Measurements from ENCODE around the gene DCBLD2. TPM values are rescaled to one million over a fixed set of nuclear protein-coding genes. Genes with fewer than 3 reads are reported as not detected.

The DCBLD2 gene
- total RNA-seq, 3 donors from 2014 or later (not counting 1 experiment from before 2014, with no cell fraction given), result 0.66 to 0.99 (median 0.90) TPM

- intact Hi-C loops (cut with micrococcal nuclease), result no loop called here
- TF ChIP-seq, protein P1, sequence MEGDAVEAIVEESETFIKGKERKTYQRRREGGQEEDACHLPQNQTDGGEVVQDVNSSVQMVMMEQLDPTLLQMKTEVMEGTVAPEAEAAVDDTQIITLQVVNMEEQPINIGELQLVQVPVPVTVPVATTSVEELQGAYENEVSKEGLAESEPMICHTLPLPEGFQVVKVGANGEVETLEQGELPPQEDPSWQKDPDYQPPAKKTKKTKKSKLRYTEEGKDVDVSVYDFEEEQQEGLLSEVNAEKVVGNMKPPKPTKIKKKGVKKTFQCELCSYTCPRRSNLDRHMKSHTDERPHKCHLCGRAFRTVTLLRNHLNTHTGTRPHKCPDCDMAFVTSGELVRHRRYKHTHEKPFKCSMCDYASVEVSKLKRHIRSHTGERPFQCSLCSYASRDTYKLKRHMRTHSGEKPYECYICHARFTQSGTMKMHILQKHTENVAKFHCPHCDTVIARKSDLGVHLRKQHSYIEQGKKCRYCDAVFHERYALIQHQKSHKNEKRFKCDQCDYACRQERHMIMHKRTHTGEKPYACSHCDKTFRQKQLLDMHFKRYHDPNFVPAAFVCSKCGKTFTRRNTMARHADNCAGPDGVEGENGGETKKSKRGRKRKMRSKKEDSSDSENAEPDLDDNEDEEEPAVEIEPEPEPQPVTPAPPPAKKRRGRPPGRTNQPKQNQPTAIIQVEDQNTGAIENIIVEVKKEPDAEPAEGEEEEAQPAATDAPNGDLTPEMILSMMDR (IDR thresholded peaks at IDR 0.05), result no peak
- ATAC-seq (no peak), DNase-seq (no peak)
- Histone ChIP-seq H3K4me3 (ENCODE audit: low read length) (no peak overlapping the region), H3K4me1 (ENCODE audit: control insufficient read depth, insufficient read depth, low read length) (no peaks in the 10 kb centered on the region), H3K36me3 (ENCODE audit: control insufficient read depth, insufficient read depth, low read length) (no peaks in the 10 kb centered on the region), H3K27ac (ENCODE audit: low read length) (no peak overlapping the region), H3K9me3 (ENCODE audit: control insufficient read depth, insufficient read depth, low read length) (no peaks in the 10 kb centered on the region), H3K27me3 (ENCODE audit: control insufficient read depth, insufficient read depth, low read length) (no peaks in the 10 kb centered on the region)
- no peak overlapping the region for H3K4me3 Mint-ChIP-seq
- no peaks in the 10 kb centered on the region for H3K36me3 Mint-ChIP-seq
- WGBS (ENCODE audit: insufficient coverage), result 89% methylated on average over 8 of the region's 8 CpGs
- H3K4me1 Mint-ChIP-seq, result no peaks in the 10 kb centered on the region
- H3K27ac Mint-ChIP-seq, result no peak overlapping the region
- peaks cover 3 to 5% of the 10 kb centered on the region in 2 donors for H3K27me3 Mint-ChIP-seq (ENCODE audit: low read depth in 2 of 2)
- no peaks in the 10 kb centered on the region for H3K9me3 Mint-ChIP-seq
These were observed 118.5 kb downstream of the DCBLD2 start for GRCh38 chr3:98782824-98783500.

DNA sequence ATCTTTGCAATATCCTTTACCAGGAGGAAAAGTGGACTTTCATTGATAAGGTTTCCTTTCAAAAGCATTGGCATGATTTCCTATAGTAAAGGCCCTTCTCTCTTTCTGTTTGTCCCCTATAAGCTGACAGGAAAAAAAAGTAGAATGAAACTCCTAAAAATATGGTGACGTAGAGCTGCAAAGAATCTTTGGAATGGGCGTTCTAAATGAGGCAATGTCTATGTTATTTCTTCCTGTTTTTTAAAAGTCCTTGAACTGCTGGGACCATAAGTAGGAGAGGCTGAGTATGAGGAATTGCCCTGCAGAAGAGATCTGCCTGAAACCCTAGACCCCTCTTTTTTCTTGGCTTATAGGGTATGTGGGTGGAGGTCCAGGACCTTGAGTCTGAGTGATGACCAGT lies 121.2 kb downstream of the DCBLD2 start:
- Histone ChIP-seq H3K4me3 (ENCODE audit: low read length) (no peak overlapping the region), H3K36me3 (ENCODE audit: control insufficient read depth, insufficient read depth, low read length) (no peaks in the 10 kb centered on the region), H3K4me1 (ENCODE audit: control insufficient read depth, insufficient read depth, low read length) (no peaks in the 10 kb centered on the region), H3K9me3 (ENCODE audit: control insufficient read depth, insufficient read depth, low read length) (no peaks in the 10 kb centered on the region), H3K27me3 (ENCODE audit: control insufficient read depth, insufficient read depth, low read length) (no peaks in the 10 kb centered on the region), H3K27ac (ENCODE audit: low read length) (no peak overlapping the region)
- Mint-ChIP-seq H3K4me1 (no peaks in the 10 kb centered on the region), H3K27ac (no peak overlapping the region), H3K36me3 (no peaks in the 10 kb centered on the region), H3K27me3 (ENCODE audit: low read depth in 2 of 2) (peaks cover 5 to 11% of the 10 kb centered on the region in 2 donors), H3K9me3 (no peaks in the 10 kb centered on the region), H3K4me3 (no peak overlapping the region)
- TF ChIP-seq, protein P1 (IDR thresholded peaks at IDR 0.05), result no peak
- DNase-seq (no peak), ATAC-seq (no peak)
- WGBS (ENCODE audit: insufficient coverage), result 97% methylated on average over 2 of the region's 2 CpGs
- intact Hi-C loops (cut with micrococcal nuclease), result no loop called here

DNA sequence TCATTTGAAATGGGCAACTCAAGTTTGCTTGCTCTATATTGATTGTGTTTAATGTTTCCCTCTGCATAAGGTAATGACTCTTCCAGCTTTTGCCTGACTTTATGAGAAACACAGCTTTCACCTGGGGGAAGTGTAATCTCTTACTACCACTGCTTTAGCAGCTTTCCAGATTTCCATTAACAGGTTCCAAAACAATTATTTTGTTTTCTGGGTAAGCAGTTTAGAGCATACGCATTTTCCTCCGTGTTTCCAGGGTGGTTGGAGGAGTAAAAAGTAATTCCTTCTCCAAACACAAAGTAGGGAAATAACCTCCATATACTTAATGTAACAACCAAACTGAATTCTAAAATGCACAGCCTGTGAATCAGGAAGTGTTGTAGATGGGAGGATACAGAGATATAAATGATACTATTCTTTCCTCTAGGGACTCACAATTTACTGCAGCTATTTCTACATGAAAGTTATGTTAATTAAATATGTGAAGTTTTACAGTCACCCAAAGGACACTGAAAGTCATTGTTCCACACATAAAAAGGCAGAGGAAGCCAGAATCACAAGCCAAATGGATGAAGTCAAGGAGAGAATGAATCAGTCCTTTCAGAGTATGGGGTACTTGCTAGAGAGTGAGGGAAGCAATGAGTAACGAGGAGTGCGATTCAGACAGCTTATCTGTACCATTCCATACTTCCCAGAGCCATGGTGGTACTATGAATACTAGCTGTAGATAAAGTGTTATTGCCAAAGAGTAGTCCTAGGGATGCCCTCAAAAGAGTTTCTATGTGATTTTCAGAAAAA lies 121.8 kb downstream of the DCBLD2 start:
- WGBS (ENCODE audit: insufficient coverage), result no CpG with 5 or more reads among the region's 4 CpGs
- Histone ChIP-seq H3K4me1 (ENCODE audit: control insufficient read depth, insufficient read depth, low read length) (no peaks in the 10 kb centered on the region), H3K4me3 (ENCODE audit: low read length) (no peak overlapping the region), H3K9me3 (ENCODE audit: control insufficient read depth, insufficient read depth, low read length) (no peaks in the 10 kb centered on the region), H3K27me3 (ENCODE audit: control insufficient read depth, insufficient read depth, low read length) (no peaks in the 10 kb centered on the region), H3K36me3 (ENCODE audit: control insufficient read depth, insufficient read depth, low read length) (no peaks in the 10 kb centered on the region), H3K27ac (ENCODE audit: low read length) (no peak overlapping the region)
- peaks cover 5 to 11% of the 10 kb centered on the region in 2 donors for H3K27me3 Mint-ChIP-seq (ENCODE audit: low read depth in 2 of 2)
- intact Hi-C loops (cut with micrococcal nuclease), result no loop called here
- no peaks in the 10 kb centered on the region for H3K36me3 Mint-ChIP-seq
- DNase-seq (no peak), ATAC-seq (no peak)
- H3K9me3 Mint-ChIP-seq, result no peaks in the 10 kb centered on the region
- no peak overlapping the region for H3K4me3 Mint-ChIP-seq
- TF ChIP-seq, protein P1 (IDR thresholded peaks at IDR 0.05), result no peak
- H3K4me1 Mint-ChIP-seq, result no peaks in the 10 kb centered on the region
- no peak overlapping the region for H3K27ac Mint-ChIP-seq

All from natural killer cell (primary cell).